ENCODE results near the gene ACER3.

GRCh38 chr11:76846441-76846840 is 14.3 kb upstream of the ACER3 start:
- TF ChIP-seq CTCF (IDR thresholded peaks at IDR 0.05) = no peak
- no peak for TF ChIP-seq EZH2 (IDR thresholded peaks at IDR 0.05; ENCODE audit: borderline replicate concordance, insufficient read depth, low read depth, low read length, poor library complexity, severe bottlenecking)
